22Rv1 (cell line): ENCODE data around the gene UMODL1.

Experiments
- ZFX ChIP-seq: fragments of 450-650 bp; IDR thresholded peaks from 2 replicates; pipeline ENCODE4 v1.6.1; 2017; ENCODE audit warnings: antibody characterized with exemption, borderline replicate concordance
- TF ChIP-seq, protein P1 (sequence below): fragments of 450-650 bp; IDR thresholded peaks from 2 replicates; pipeline ENCODE4 v1.5.1; 2017; ENCODE audit warnings: mild to moderate bottlenecking

DNA sequence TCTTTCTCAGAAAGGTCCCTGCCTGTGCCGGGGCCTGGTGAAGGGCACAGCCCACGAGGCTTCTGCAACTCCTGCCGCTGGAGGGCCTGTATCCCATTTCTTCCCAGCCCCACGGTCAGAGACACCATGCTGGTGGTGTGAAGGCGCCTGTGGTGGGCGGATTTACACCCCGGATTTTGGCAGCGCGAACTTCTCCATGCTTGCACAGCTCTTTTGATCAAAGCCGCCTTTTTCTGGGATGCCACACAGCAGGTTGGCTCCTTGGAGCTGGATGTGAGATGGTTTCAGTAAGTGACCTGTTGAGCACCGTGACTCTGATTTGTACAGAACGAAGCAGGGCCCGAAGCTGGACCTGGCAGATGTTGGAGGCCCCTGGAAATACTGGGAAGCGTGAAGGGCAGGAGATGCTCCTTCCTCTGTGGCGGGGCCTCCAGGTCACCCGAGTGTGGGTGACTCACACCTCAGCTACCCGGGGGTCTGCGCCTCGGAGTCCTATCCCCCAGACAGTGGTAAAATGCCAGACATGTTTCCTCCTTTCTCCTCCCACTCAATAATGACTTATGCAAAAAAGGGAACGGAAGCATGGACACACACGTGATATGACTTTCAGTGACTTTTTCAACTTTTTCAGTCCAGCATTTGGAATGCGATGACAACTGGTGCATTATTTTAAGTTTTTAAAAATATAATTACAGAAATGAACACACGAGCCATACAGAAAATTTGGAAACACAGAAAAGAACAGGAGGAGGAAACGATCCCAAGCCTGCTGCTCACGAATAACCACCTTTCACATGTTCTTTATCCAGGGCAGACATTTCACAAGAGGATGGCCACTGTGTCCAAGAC lies 9.0 kb downstream of the UMODL1 start:
- TF ChIP-seq, protein P1, sequence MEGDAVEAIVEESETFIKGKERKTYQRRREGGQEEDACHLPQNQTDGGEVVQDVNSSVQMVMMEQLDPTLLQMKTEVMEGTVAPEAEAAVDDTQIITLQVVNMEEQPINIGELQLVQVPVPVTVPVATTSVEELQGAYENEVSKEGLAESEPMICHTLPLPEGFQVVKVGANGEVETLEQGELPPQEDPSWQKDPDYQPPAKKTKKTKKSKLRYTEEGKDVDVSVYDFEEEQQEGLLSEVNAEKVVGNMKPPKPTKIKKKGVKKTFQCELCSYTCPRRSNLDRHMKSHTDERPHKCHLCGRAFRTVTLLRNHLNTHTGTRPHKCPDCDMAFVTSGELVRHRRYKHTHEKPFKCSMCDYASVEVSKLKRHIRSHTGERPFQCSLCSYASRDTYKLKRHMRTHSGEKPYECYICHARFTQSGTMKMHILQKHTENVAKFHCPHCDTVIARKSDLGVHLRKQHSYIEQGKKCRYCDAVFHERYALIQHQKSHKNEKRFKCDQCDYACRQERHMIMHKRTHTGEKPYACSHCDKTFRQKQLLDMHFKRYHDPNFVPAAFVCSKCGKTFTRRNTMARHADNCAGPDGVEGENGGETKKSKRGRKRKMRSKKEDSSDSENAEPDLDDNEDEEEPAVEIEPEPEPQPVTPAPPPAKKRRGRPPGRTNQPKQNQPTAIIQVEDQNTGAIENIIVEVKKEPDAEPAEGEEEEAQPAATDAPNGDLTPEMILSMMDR: no peak
- no peak for TF ChIP-seq ZFX
